B cell (primary cell): ENCODE results near the gene JAML. TPM values are rescaled to one million over a fixed set of nuclear protein-coding genes. Genes with fewer than 3 reads are reported as not detected.

Experiments used
- ATAC-seq: fragments of 200-7000 bp; cut with Tn5 transposase; one replicate; pipeline ENCODE4 v1.10.0; 2021; ENCODE audit warnings: low read depth, mild to moderate bottlenecking, moderate number of reproducible peaks, moderate library complexity
- CTCF ChIA-PET: fragments of 350-600 bp; sonication (Branson Sonifier 250); formaldehyde crosslinking; loops from one replicate; lab custom pipeline; 2021; ENCODE audit warnings: antibody characterized with exemption, inconsistent platforms; lab: Charles Lee
- POLR2A ChIA-PET: fragments of 350-600 bp; sonication (Branson Sonifier 250); formaldehyde crosslinking; loops from one replicate; lab custom pipeline; 2021; ENCODE audit warnings: antibody characterized with exemption; lab: Charles Lee
- DNase-seq: peaks from one replicate; pipeline ENCODE4 v3.0.0; 2013
- H2AFZ ChIP-seq: 2 replicates; pipeline ENCODE4 v1.6.1; 2012; ENCODE audit warnings: mild to moderate bottlenecking, low read depth, low read length; ENCODE audit not compliant: insufficient read depth, poor library complexity, severe bottlenecking
- H3K27ac ChIP-seq, 2 donors: 1 replicate in 1 of 2; 2 replicates in 1 of 2; pipeline ENCODE4 v1.5.1; 2012 to 2013; ENCODE audit warnings: low read length in 2 of 2, mild to moderate bottlenecking in 2 of 2, moderate library complexity in 1 of 2
- H3K27me3 ChIP-seq, 4 experiments: fragments of 200-600 bp in 1 of 4; sonication (generic) in 1 of 4; replicated peaks in 1 of 4; 1 replicate in 2 of 4; 2 replicates in 2 of 4; pipeline versions ENCODE4 v1.6.1 to v1.7.0; 2013 to 2016; ENCODE audit warnings: low read length in 3 of 4, mild to moderate bottlenecking in 2 of 4, mixed read lengths in 1 of 4, moderate library complexity in 1 of 4; ENCODE audit not compliant: insufficient read depth in 4 of 4, control insufficient read depth in 3 of 4; ENCODE audit errors: control extremely low read depth in 1 of 4
- H3K36me3 ChIP-seq, 2 experiments: replicated peaks in 1 of 2; 1 replicate in 1 of 2; 2 replicates in 1 of 2; pipeline versions ENCODE4 v1.6.1 to v1.7.1; 2013; ENCODE audit warnings: low read length in 1 of 2; ENCODE audit not compliant: insufficient read depth in 2 of 2, control insufficient read depth in 1 of 2; ENCODE audit errors: control extremely low read depth in 1 of 2, extremely low read depth in 1 of 2
- H3K4me1 ChIP-seq, 2 donors: fragments of 200-600 bp in 1 of 2; sonication (generic) in 1 of 2; 1 replicate in 1 of 2; 2 replicates in 1 of 2; pipeline versions ENCODE4 v1.5.1 to v1.6.1; 2013 to 2017; ENCODE audit warnings: low read length in 2 of 2; ENCODE audit not compliant: control insufficient read depth in 2 of 2, insufficient read depth in 2 of 2
- H3K4me2 ChIP-seq: replicated peaks from 2 replicates; pipeline ENCODE3; 2012; ENCODE audit warnings: mild to moderate bottlenecking, low read depth, low read length; ENCODE audit not compliant: poor library complexity, severe bottlenecking
- H3K4me3 ChIP-seq, 5 experiments: fragments of 200-600 bp in 1 of 5; sonication (generic) in 1 of 5; 1 replicate in 3 of 5; 2 replicates in 2 of 5; pipeline versions ENCODE4 v1.5.1 to v1.7.0; 2011 to 2016; ENCODE audit warnings: low read length in 4 of 5, mild to moderate bottlenecking in 4 of 5, low read depth in 2 of 5, control low read depth in 1 of 5, moderate library complexity in 1 of 5; ENCODE audit not compliant: insufficient read depth in 1 of 5; ENCODE audit errors: control extremely low read depth in 1 of 5, extremely low read depth in 1 of 5
- H3K79me2 ChIP-seq: fragments of 200-600 bp; sonication (generic); one replicate; pipeline ENCODE4 v1.6.0; 2016; ENCODE audit warnings: low read length; ENCODE audit not compliant: control insufficient read depth, insufficient read depth
- H3K9ac ChIP-seq: fragments of 200-600 bp; sonication (generic); 2 replicates; pipeline ENCODE4 v1.6.1; 2017; ENCODE audit warnings: mild to moderate bottlenecking, low read length, moderate library complexity
- H3K9me3 ChIP-seq, 3 donors: one replicate each; pipeline versions ENCODE4 v1.6.1 to v1.7.1; 2013; ENCODE audit warnings: low read length in 2 of 3; ENCODE audit not compliant: control insufficient read depth in 2 of 3, insufficient read depth in 1 of 3; ENCODE audit errors: control extremely low read depth in 1 of 3
- H4K20me1 ChIP-seq: 2 replicates; pipeline ENCODE4 v1.6.0; 2012; ENCODE audit warnings: mild to moderate bottlenecking, low read length; ENCODE audit not compliant: insufficient read depth, control insufficient read depth, poor library complexity, severe bottlenecking
- H3K27ac Mint-ChIP-seq: one replicate; pipeline ENCODE4 v1.8.0; 2021; ENCODE audit warnings: mixed read lengths
- H3K27me3 Mint-ChIP-seq: one replicate; pipeline ENCODE4 v1.8.0; 2021; ENCODE audit warnings: mixed read lengths
- H3K4me1 Mint-ChIP-seq: one replicate; pipeline ENCODE4 v1.8.0; 2021; ENCODE audit warnings: mixed read lengths
- H3K4me3 Mint-ChIP-seq: one replicate; pipeline ENCODE4 v1.8.0; 2021; ENCODE audit warnings: mixed read lengths
- H3K9me3 Mint-ChIP-seq: one replicate; pipeline ENCODE4 v1.8.0; 2022; ENCODE audit warnings: mixed read lengths; ENCODE audit not compliant: insufficient read depth
- CTCF ChIP-seq: fragments of 200-600 bp; IDR thresholded peaks from one replicate; pipeline ENCODE4 v1.8.0; 2022; ENCODE audit warnings: antibody characterized with exemption, mild to moderate bottlenecking
- EZH2 ChIP-seq: IDR thresholded peaks from 2 replicates; pipeline ENCODE4 v1.6.1; 2012; ENCODE audit warnings: borderline replicate concordance, low read depth, mild to moderate bottlenecking, moderate library complexity, low read length; ENCODE audit not compliant: insufficient read depth, poor library complexity, severe bottlenecking
- WGBS: methylation state at CpG from one replicate; pipeline ENCODE4 v1.1.5; 2013; ENCODE audit warnings: missing lambda C conversion rate; ENCODE audit not compliant: insufficient coverage; 5-methylcytosine and 5-hydroxymethylcytosine counted together
- intact Hi-C: fragments of 100-400 bp; cut with micrococcal nuclease; formaldehyde crosslinking; loops from one replicate; pipeline ENCODE4 v1.10.0; 2022
- polyA plus RNA-seq: library from polyadenylated mRNA; depleted of rRNA; stranded (reverse); fragments of >200 nt; gene quantifications from 2 replicates; pipeline ENCODE4 v1.2.3, GENCODE V29; 2012
- total RNA-seq, 2 donors: library from RNA; stranded (reverse); fragments of 120-200 nt in 1 of 2; gene quantifications; 1 replicate in 1 of 2; 2 replicates in 1 of 2; pipeline versions ENCODE4 v1.2.3 to v1.2.4, GENCODE V29; 2013 to 2022

The JAML gene
- total and polyA plus RNA-seq, 2 donors (not counting 1 experiment from before 2014, with no cell fraction given), result 1.0 to 9.6 TPM

- no peak overlapping the region for H3K9ac ChIP-seq
- H3K9me3 ChIP-seq, result no peaks in the 10 kb centered on the region
- H4K20me1 ChIP-seq, result no peaks in the 10 kb centered on the region
- H3K4me3 ChIP-seq, result no peak overlapping the region
- DNase-seq, result no peak
- H3K27ac Mint-ChIP-seq, result no peak overlapping the region
- no peaks in the 10 kb centered on the region for H3K27me3 ChIP-seq
- H3K4me3 Mint-ChIP-seq, result no peak overlapping the region
- no peak overlapping the region for H3K27ac ChIP-seq
- no peaks in the 10 kb centered on the region for H3K27me3 Mint-ChIP-seq
- peaks cover 15 to 18% of the 10 kb centered on the region in 2 donors for H3K4me1 ChIP-seq
- H3K36me3 ChIP-seq, result peaks cover 3 to 13% of the 10 kb centered on the region in 2 experiments
- no peaks in the 10 kb centered on the region for H3K79me2 ChIP-seq
- peaks cover 14% of the 10 kb centered on the region for H3K4me1 Mint-ChIP-seq
- no peak overlapping the region for H2AFZ ChIP-seq
- ChIA-PET POLR2A (interaction anchor here (1.5 kb wide), 1 partner anchor 18 kb away, joined by 4 read pairs; the partner anchor contains the start of gene MPZL3), CTCF (no interaction called here)
- no peak for ATAC-seq
- no peak overlapping the region for H3K4me2 ChIP-seq
- no peaks in the 10 kb centered on the region for H3K9me3 Mint-ChIP-seq
- intact Hi-C loops, result no loop called here
- WGBS, result no CpG with 5 or more reads among the region's 5 CpGs
- TF ChIP-seq CTCF (no peak), EZH2 (no peak)
Measured at GRCh38 chr11:118233377-118233776, 8.6 kb upstream of the JAML start.

DNA sequence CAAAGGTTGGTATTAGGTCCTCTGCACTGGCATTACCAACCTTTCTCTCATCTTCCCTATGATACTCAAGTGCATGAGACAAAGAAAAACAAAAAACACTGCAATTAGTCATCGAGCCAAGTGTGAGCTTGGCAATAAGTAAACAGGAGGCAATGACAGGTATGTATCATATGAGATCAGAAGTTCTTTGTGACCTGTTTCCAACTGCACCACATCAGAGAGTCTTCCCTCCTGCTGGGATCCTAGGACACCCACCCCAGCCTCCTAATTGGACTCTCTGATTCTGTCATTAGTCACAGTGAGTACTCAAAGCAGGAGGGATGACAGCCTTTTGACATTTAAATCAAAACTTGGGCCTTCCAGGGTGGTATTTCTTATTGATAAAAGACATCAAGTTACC lies 7.8 kb upstream of the JAML start:
- H3K4me3 ChIP-seq, result no peak overlapping the region

More for the DNA sequence above, 7.8 kb upstream of the JAML start:
- peaks cover 3 to 13% of the 10 kb centered on the region in 2 experiments for H3K36me3 ChIP-seq
- intact Hi-C loops, result no loop called here
- no peak overlapping the region for H3K9ac ChIP-seq
- no peak overlapping the region for H3K27ac ChIP-seq
- TF ChIP-seq CTCF (no peak), EZH2 (no peak)
- H3K4me1 ChIP-seq, result peaks cover 22 to 24% of the 10 kb centered on the region in 2 donors
- H3K9me3 Mint-ChIP-seq, result no peaks in the 10 kb centered on the region
- H3K27ac Mint-ChIP-seq, result no peak overlapping the region
- CTCF ChIA-PET, result interaction anchor here (1.5 kb wide), 1 partner anchor 34 kb away, joined by 5 read pairs; no protein-coding TSS in a partner anchor
- H3K4me2 ChIP-seq, result no peak overlapping the region
- WGBS, result no CpG with 5 or more reads among the region's 1 CpG
- peaks cover 21% of the 10 kb centered on the region for H3K4me1 Mint-ChIP-seq
- H4K20me1 ChIP-seq, result no peaks in the 10 kb centered on the region
- no peak overlapping the region for H3K4me3 Mint-ChIP-seq
- no peak overlapping the region for H2AFZ ChIP-seq
- H3K27me3 ChIP-seq, result no peaks in the 10 kb centered on the region
- no peaks in the 10 kb centered on the region for H3K9me3 ChIP-seq
- no peak for ATAC-seq
- no peaks in the 10 kb centered on the region for H3K27me3 Mint-ChIP-seq
- POLR2A ChIA-PET, result interaction anchor here (1.5 kb wide), 1 partner anchor 19 kb away, joined by 4 read pairs; the partner anchor contains the start of gene MPZL3
- no peak for DNase-seq
- no peaks in the 10 kb centered on the region for H3K79me2 ChIP-seq
